ENCODE data around the gene SCAI. TPM values are rescaled to one million over a fixed set of nuclear protein-coding genes. Genes with fewer than 3 reads are reported as not detected.

The SCAI gene
- polyA plus RNA-seq, 5 donors, result 8.1 to 18.1 (median 16.5) TPM

Other genes starting within 250 kb of the SCAI start
- 10 to 100 TPM; 14.1 to 18.9 (median 16.0) TPM for gene GOLGA1, start 202.4 kb downstream of the SCAI start, polyA plus RNA-seq (ENCODE audit: insufficient read depth in 1 of 5, insufficient read length in 5 of 5, low replicate concordance in 1 of 5)
- gene PPP6C, start 46.3 kb upstream of the SCAI start, polyA plus RNA-seq (ENCODE audit: insufficient read depth in 1 of 5, insufficient read length in 5 of 5, low replicate concordance in 1 of 5), result 10 to 100 TPM; 38.6 to 55.2 (median 47.5) TPM
- 10 to 100 TPM; 22.3 to 27.9 (median 24.5) TPM for gene RABEPK, start 57.0 kb upstream of the SCAI start, polyA plus RNA-seq (ENCODE audit: insufficient read depth in 1 of 5, insufficient read length in 5 of 5, low replicate concordance in 1 of 5)
- gene HSPA5, start 97.8 kb upstream of the SCAI start, polyA plus RNA-seq (ENCODE audit: insufficient read depth in 1 of 5, insufficient read length in 5 of 5, low replicate concordance in 1 of 5), result 100 to 1,000 TPM; 302 to 356 (median 319) TPM
- 10 to 100 TPM; 26.5 to 47.1 (median 42.3) TPM for gene GAPVD1, start 118.3 kb upstream of the SCAI start, polyA plus RNA-seq (ENCODE audit: insufficient read depth in 1 of 5, insufficient read length in 5 of 5, low replicate concordance in 1 of 5)